Measurements from ENCODE around the gene POLR1F.
A peak's percentile ranks its signal among the peaks of the same experiment; 100 is the strongest.
"Not testable (repeated sequence)": the region's sequence is repeated elsewhere in the genome, so short reads cannot be mapped to it uniquely, and the experiment has no call there.

POLR1F gene

GRCh38 chr7:19708397-19709248, at the start of gene POLR1F:
Gene POLR1F, minus strand, starts transcription at chr7:19709037. Its CDS starts 21 bp downstream, at chr7:19709016.
- DNase-seq, result peak; percentile 95

- DNase-seq, result peak; percentile 48
Observed at GRCh38 chr7:19754521-19755116, 45.8 kb upstream of the POLR1F start.

- no peak for DNase-seq
Observed at GRCh38 chr7:19752020-19752419, 43.2 kb upstream of the POLR1F start.

GRCh38 chr7:19749658-19750057, 40.8 kb upstream of the POLR1F start:
- DNase-seq, result peak; percentile 18

GRCh38 chr7:19747740-19748339, 39.0 kb upstream of the POLR1F start:
- peak; percentile 37 for DNase-seq

GRCh38 chr7:19744075-19744474, 35.2 kb upstream of the POLR1F start:
- no peak for DNase-seq

- no peak for DNase-seq
Observed at GRCh38 chr7:19728716-19729115, 19.9 kb upstream of the POLR1F start.

GRCh38 chr7:19725770-19726169, 16.9 kb upstream of the POLR1F start:
- no peak for DNase-seq

- DNase-seq, result no peak
Observed at GRCh38 chr7:19715499-19715898, 6.7 kb upstream of the POLR1F start.

- DNase-seq, result peak; percentile 44
Observed at GRCh38 chr7:19713676-19714075, 4.8 kb upstream of the POLR1F start.

- DNase-seq, result no peak
Observed at GRCh38 chr7:19709249-19709578, 377 bp upstream of the POLR1F start.

GRCh38 chr7:19707240-19707639, 1.6 kb downstream of the POLR1F start:
- no peak for DNase-seq

- DNase-seq, result no peak
Observed at GRCh38 chr7:19705663-19706062, 3.2 kb downstream of the POLR1F start.

- DNase-seq, result no peak
Observed at GRCh38 chr7:19701471-19701870, 7.4 kb downstream of the POLR1F start.

GRCh38 chr7:19700936-19701335, 7.9 kb downstream of the POLR1F start:
- DNase-seq, result no peak

GRCh38 chr7:19698331-19698730, 10.5 kb downstream of the POLR1F start:
- peak; percentile 28 for DNase-seq

GRCh38 chr7:19696926-19697325, 11.9 kb downstream of the POLR1F start:
- DNase-seq, result no peak

- no peak for DNase-seq
Observed at GRCh38 chr7:19692111-19692828, 16.6 kb downstream of the POLR1F start.

- no peak for DNase-seq
Observed at GRCh38 chr7:19690736-19691135, 18.1 kb downstream of the POLR1F start.

- DNase-seq, result not testable (repeated sequence)
Observed at GRCh38 chr7:19689130-19689529, 19.7 kb downstream of the POLR1F start.

GRCh38 chr7:19681596-19681995, 27.2 kb downstream of the POLR1F start:
- DNase-seq, result no peak

- DNase-seq, result peak; percentile 61
Observed at GRCh38 chr7:19677180-19677579, 31.7 kb downstream of the POLR1F start.

- DNase-seq, result no peak
Observed at GRCh38 chr7:19675816-19676215, 33.0 kb downstream of the POLR1F start.

All from fibroblast of skin of right biceps (primary cell).